NCI-H187 treated with DMSO at 0.1 percent for 48 hours (cell line): ENCODE measurements around the gene BRIX1.
A peak's percentile ranks its signal among the peaks of the same experiment; 100 is the strongest.
"Not testable (repeated sequence)": the region's sequence is repeated elsewhere in the genome, so short reads cannot be mapped to it uniquely, and the experiment has no call there.

Source experiments
- DNase-seq: peaks from one replicate; lab custom pipeline; 2025; lab: John Stamatoyannopoulos, UW

BRIX1 gene

GRCh38 chr5:34914671-34915138 is 806 bp upstream of the BRIX1 start:
- no peak for DNase-seq

- no peak for DNase-seq
Measured at GRCh38 chr5:34915856-34916192, 313 bp downstream of the BRIX1 start.

- no peak for DNase-seq
Measured at GRCh38 chr5:34916518-34916917, 1.0 kb downstream of the BRIX1 start.

- no peak for DNase-seq
Measured at GRCh38 chr5:34918025-34918424, 2.5 kb downstream of the BRIX1 start.

GRCh38 chr5:34919077-34919476 is 3.6 kb downstream of the BRIX1 start:
- DNase-seq: no peak

GRCh38 chr5:34923256-34923655 is 7.7 kb downstream of the BRIX1 start:
- DNase-seq: not testable (repeated sequence)

GRCh38 chr5:34923694-34924461 is 8.4 kb downstream of the BRIX1 start:
- DNase-seq: no peak

GRCh38 chr5:34924462-34924765 is 8.9 kb downstream of the BRIX1 start:
- no peak for DNase-seq

- DNase-seq: no peak
Measured at GRCh38 chr5:34926318-34926888, 10.9 kb downstream of the BRIX1 start.

GRCh38 chr5:34927785-34928184 is 12.3 kb downstream of the BRIX1 start:
- DNase-seq: no peak

- DNase-seq: no peak
Measured at GRCh38 chr5:34928267-34928666, 12.8 kb downstream of the BRIX1 start.

- peak; percentile 87 for DNase-seq
Measured at GRCh38 chr5:34929134-34929719, 13.7 kb downstream of the BRIX1 start, which contains the start of gene DNAJC21. Gene DNAJC21 (plus strand): TSS chr5:34929559. CDS start chr5:34929820, 261 bp downstream.

GRCh38 chr5:34929720-34930461 is 14.4 kb downstream of the BRIX1 start:
- DNase-seq: no peak

GRCh38 chr5:34930462-34930844 is 14.9 kb downstream of the BRIX1 start:
- no peak for DNase-seq

GRCh38 chr5:34930870-34931269 is 15.4 kb downstream of the BRIX1 start:
- DNase-seq: no peak

- DNase-seq: no peak
Measured at GRCh38 chr5:34932947-34933346, 17.4 kb downstream of the BRIX1 start.

GRCh38 chr5:34941936-34942335 is 26.4 kb downstream of the BRIX1 start:
- DNase-seq: no peak

GRCh38 chr5:34944044-34944443 is 28.5 kb downstream of the BRIX1 start:
- no peak for DNase-seq

- DNase-seq: no peak
Measured at GRCh38 chr5:34944460-34945047, 29.0 kb downstream of the BRIX1 start.

GRCh38 chr5:34957321-34957720 is 41.8 kb downstream of the BRIX1 start:
- DNase-seq: no peak

GRCh38 chr5:34957857-34958690 is 42.6 kb downstream of the BRIX1 start:
- no peak for DNase-seq

- no peak for DNase-seq
Measured at GRCh38 chr5:34959323-34959722, 43.8 kb downstream of the BRIX1 start.
